Measurements from ENCODE around the gene TUBA4A.

Gene TUBA4A

GRCh38 chr2:219253753-219254589 is at the start of gene TUBA4A:
Gene TUBA4A (minus strand): TSS chr2:219253918. CDS start chr2:219253858, 60 bp downstream.
- DNase-seq (ENCODE audit: low spot score) = peak; percentile 95

DNA sequence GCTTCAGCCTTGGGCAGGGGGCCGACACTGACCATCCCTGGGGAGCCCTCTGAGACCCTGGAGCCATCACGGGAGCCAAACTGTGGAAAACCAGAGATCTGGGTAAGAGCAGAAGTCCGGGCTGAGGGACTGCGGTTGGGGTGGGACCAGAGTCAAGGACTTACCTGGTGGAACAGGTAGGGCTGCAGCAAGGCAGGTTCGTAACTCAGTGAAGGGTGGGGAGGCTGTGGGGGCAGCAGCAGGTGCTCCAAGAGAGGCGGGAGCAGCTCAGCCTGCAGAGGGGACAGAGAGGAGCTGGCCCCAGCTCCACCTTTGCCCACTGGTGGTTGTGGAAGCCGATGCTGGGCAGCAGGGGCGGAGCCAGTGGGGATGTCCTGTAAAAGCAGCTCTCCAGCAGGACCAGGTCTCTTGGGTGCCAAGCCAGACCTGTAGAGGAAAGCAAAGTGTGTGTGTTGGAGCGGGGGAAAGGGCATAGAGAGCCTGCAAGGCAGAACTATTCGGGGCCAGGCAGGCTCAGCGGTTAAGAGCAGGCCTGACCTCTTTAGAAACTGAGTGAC is 48.8 kb upstream of the TUBA4A start:
- DNase-seq (ENCODE audit: low spot score) = no peak
- no peak for FAIRE-seq

More at GRCh38 chr2:219253753-219254589, at the start of gene TUBA4A:
- FAIRE-seq = no peak

GRCh38 chr2:219300022-219300421 is 46.3 kb upstream of the TUBA4A start:
- no peak for DNase-seq (ENCODE audit: low spot score)
- no peak for FAIRE-seq

DNA sequence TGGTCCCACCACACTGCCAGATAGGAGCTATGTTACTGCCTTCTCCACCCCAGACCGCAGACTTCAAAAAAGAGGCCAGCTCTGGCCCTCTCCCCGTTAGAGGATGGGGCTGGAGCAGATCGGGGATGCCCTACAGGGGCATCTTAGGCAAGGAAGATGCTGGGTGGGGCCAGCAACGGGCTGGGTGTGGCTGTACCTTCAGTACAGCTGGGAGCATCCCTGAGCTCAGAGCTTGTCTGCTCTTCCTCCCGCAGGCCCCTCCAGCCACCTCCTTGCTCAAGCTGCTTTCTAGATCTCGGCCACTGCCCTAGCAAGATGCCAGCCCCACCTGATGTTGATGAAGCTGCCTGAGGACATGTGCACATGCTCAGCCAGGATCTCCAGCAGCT is 45.6 kb upstream of the TUBA4A start:
- FAIRE-seq = no peak

DNA sequence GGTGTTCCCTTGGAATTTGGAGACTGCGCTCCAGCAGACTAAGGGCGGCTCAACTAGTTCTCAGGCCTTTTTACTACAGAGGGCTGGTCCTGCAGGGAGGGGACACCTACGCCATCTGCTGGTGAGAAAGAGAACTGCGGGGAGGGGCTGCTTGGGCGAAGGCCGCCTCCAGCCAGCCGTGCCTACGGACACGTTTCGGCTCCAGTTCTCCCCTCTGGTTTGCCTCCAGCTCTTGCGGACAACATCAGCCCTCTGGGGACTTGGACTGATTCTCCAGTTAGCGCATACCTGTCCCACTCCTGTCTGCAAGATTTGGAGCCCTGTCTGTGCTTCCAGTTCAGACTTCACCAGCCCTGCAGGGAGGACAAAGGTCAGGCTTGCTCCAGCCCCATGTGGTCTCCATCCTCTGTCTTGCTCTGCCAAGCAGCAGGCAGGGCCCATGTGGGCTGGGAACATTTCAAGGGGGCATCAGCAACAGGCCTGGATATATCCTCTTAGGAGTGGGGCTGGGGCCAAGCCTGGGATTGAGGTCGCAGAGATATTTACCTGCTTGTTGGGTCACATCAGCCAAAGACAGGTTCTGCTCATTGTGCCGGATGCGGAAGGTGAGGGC is 45.1 kb upstream of the TUBA4A start:
- DNase-seq (ENCODE audit: low spot score) (peak; percentile 89), FAIRE-seq (no peak)

More for the DNA sequence above, 45.6 kb upstream of the TUBA4A start:
- no peak for DNase-seq (ENCODE audit: low spot score)

DNA sequence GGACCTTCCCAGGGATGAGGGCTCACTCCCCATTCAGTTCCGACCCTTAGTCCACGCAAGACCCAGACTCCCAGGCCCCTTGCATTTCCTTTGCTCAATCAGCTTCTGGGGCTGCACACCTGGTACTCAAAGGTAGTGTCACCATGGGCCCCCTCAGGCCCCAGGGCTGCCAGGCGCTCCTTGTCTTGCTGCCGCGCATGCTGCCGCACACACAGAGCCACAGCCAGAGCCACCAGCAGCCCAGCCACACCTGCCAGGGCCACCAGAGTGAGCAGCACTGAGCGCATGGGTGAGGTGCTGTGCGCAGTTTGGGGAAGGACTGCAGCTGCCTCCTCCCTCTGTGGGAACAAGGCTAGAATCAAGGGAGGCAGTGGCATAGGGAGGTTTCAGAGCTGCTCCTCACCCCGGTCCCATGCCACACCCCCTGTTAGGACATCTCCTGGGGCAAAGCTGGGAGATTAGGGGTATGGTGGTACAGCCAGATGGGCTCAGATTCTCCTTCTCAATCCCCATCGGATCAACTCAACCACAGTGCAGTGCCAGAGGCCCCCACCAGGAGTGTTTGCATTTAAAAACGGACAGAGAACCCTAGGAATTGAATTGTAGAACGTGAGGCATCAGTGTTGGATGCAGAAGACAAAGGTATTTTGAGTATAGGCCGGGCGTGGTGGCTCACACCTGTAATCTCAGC is 44.2 kb upstream of the TUBA4A start:
- FAIRE-seq (no peak), DNase-seq (ENCODE audit: low spot score) (no peak)

DNA sequence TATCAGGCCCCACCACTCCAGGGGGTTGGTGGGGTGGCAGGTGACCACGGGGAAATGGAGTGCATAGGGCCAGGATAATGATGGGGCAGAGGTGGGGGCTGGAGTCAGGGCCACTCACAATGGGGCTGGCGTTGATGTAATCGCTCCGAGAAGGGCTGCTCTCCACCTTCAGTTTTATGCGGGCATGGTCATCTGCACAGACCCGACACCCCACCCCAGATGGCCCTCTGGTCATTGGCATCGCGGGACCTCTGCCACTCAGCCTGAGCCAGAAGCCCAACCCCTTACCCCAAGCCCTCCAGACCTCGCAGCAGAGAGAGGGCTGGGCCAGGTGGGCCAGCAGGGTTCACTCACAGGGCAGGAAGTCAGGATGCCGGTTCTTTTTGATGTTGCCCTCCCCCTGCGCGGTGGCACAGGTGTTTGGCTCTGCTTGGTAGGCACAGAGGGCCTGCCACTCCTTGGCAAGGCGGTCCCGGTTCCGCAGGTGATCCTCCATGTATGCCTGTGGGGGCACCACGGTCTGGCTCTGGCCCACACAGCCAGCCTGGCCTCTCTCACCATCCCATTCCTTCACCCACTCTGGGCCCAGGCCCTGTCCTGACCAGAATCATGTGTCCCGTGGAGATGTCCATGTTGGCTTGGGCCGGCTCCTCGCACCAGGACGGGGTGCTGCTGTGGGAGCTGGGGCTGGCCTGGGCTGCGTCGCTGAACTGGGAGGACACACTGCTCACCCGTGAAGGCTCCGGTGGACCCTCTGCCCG is 43.1 kb upstream of the TUBA4A start:
- no peak for DNase-seq (ENCODE audit: low spot score)
- no peak for FAIRE-seq

- FAIRE-seq = no peak
Measured at GRCh38 chr2:219296142-219296541, 42.4 kb upstream of the TUBA4A start.

GRCh38 chr2:219294356-219295351 is 40.9 kb upstream of the TUBA4A start:
- peak; percentile 84 for DNase-seq (ENCODE audit: low spot score)
- no peak for FAIRE-seq

More at GRCh38 chr2:219296142-219296541, 42.4 kb upstream of the TUBA4A start:
- no peak for DNase-seq (ENCODE audit: low spot score)

DNA sequence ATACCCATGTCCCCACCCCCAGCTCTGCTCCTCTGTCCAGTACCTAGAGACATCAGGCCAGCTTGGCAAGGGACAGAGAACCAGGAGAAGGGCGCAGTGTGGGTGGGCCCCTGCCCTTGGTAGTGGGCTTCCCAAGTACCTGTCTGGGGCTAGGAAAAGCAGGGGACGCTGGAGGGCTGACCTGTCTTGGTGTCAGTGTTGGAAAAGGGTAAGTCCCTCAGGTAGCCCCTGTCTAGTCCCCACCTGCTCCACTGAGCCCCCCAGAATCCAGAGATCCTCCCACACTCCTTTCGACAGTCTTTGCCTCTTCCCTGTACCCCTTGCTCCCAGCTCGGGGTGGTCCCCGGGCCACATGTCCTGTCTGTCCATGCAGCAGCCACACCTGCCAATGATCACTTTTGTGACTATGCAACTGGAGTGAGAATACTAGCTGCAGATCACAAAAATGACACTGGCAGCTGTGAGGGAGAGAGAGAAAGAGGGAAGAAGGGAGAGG is 40.1 kb upstream of the TUBA4A start:
- FAIRE-seq = peak; percentile 9

DNA sequence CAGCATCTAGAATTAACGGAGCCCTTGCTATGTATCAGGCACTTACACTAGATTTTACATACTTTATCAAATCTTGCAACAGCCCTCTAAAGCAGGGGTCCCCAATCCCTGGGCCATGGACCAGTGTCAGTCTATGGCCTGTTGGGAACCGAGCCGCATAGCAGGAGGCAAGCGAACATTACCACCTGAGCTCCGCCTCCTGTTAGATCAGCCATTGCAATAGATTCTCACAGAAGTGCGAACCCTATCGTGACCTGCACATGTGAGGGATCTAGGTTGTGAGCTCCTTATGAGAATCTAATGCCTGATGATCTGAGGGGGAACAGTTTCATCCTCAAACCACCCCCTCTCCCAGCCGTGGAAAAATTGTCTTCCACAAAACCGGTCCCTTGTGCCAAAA is 38.9 kb upstream of the TUBA4A start:
- FAIRE-seq = no peak
- no peak for DNase-seq (ENCODE audit: low spot score)

More for the DNA sequence above, 40.1 kb upstream of the TUBA4A start:
- no peak for DNase-seq (ENCODE audit: low spot score)

GRCh38 chr2:219291910-219292490 is 38.3 kb upstream of the TUBA4A start:
- FAIRE-seq (no peak), DNase-seq (ENCODE audit: low spot score) (no peak)

- DNase-seq (ENCODE audit: low spot score) = no peak
- no peak for FAIRE-seq
Measured at GRCh38 chr2:219291394-219291793, 37.7 kb upstream of the TUBA4A start.

GRCh38 chr2:219290381-219291171 is 36.9 kb upstream of the TUBA4A start:
- DNase-seq (ENCODE audit: low spot score) (no peak), FAIRE-seq (no peak)

- DNase-seq (ENCODE audit: low spot score) = peak; percentile 73
Measured at GRCh38 chr2:219289537-219290361, 36.0 kb upstream of the TUBA4A start.

DNA sequence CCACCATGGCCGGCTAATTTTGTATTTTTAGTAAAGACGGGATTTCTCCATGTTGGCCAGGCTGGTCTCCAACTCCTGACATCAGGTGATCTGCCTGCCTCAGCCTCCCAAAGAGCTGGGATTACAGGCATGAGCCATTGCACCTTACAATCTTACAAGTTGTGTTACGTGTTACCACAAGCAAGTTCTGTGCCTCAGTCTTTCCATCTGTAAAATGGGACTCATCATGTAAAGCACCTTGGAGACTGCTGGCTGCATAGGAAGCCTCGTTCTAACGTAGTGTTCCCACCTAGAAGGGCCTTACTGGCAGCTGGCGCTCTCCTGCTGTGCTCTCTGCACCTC is 35.4 kb upstream of the TUBA4A start:
- no peak for DNase-seq (ENCODE audit: low spot score)
- no peak for FAIRE-seq

More at GRCh38 chr2:219289537-219290361, 36.0 kb upstream of the TUBA4A start:
- FAIRE-seq = no peak

DNA sequence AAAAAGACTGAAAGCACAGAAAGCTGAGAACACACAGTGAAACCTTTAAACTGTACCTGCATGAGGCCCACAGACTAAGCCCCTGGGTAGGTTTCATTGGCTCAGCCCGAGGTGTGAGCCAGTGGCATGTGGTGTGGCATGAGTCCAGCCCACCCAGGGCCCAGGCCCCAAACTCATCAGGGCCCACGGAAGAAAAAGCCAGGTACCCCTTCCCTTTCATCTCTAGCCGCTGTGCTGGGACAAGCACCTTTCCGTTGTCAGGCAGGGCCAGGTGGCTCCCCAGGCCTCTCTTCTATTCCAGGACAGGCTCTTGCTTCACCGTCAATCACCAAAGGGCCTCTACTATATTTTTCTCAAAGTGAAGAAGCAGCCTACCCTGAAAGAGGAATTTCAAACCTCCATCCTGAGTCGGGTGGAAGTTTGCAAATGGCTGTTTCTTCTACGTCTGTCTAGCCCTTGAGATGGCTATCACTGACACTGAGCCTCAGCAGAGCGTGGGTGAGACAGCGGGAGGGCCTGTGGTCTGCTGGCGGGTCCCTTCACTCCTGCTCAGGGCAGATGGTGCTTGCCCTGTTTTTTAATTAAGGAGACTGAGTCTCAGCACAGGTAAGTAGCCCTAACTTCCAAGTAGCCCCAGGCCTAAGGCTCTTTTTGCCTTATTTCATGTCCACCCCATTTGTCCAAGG is 34.0 kb upstream of the TUBA4A start:
- FAIRE-seq (no peak), DNase-seq (ENCODE audit: low spot score) (no peak)

All from urothelium cell line (cell line).